Stimulated activated CD8-positive, alpha-beta memory T cell treated with anti-CD3 and anti-CD28 coated beads, Interleukin-4, amount 100 ng/mL, for 48 hours (primary cell): ENCODE measurements around the gene ANKH.
"Not testable (repeated sequence)": the region's sequence is repeated elsewhere in the genome, so short reads cannot be mapped to it uniquely, and the experiment has no call there.

Experiments used
- DNase-seq: peaks from one replicate; pipeline ENCODE4 v3.0.0-alpha.2; 2020

Gene ANKH

GRCh38 chr5:14882658-14883580 lies 11.3 kb upstream of the ANKH start:
- DNase-seq: no peak

GRCh38 chr5:14881826-14882225 lies 10.2 kb upstream of the ANKH start:
- no peak for DNase-seq

- DNase-seq: no peak
Observed at GRCh38 chr5:14880688-14881087, 9.1 kb upstream of the ANKH start.

- no peak for DNase-seq
Observed at GRCh38 chr5:14879937-14880589, 8.5 kb upstream of the ANKH start.

- no peak for DNase-seq
Observed at GRCh38 chr5:14879393-14879792, 7.8 kb upstream of the ANKH start.

GRCh38 chr5:14878192-14878591 lies 6.6 kb upstream of the ANKH start:
- DNase-seq: not testable (repeated sequence)

- DNase-seq: no peak
Observed at GRCh38 chr5:14876095-14876494, 4.5 kb upstream of the ANKH start.

- DNase-seq: no peak
Observed at GRCh38 chr5:14873790-14874189, 2.2 kb upstream of the ANKH start.

GRCh38 chr5:14873093-14873492 lies 1.5 kb upstream of the ANKH start:
- no peak for DNase-seq

- DNase-seq: peak; percentile 80
Observed at GRCh38 chr5:14872070-14872989, 752 bp upstream of the ANKH start.

GRCh38 chr5:14870337-14871213 lies 1.0 kb downstream of the ANKH start:
- DNase-seq: peak; percentile 76

GRCh38 chr5:14869668-14870164 lies 1.9 kb downstream of the ANKH start:
- peak; percentile 51 for DNase-seq

GRCh38 chr5:14869233-14869632 lies 2.3 kb downstream of the ANKH start:
- no peak for DNase-seq

- no peak for DNase-seq
Observed at GRCh38 chr5:14868771-14869170, 2.8 kb downstream of the ANKH start.

GRCh38 chr5:14864181-14864812 lies 7.3 kb downstream of the ANKH start:
- no peak for DNase-seq

- DNase-seq: no peak
Observed at GRCh38 chr5:14863105-14863504, 8.5 kb downstream of the ANKH start.

- DNase-seq: no peak
Observed at GRCh38 chr5:14861123-14861765, 10.3 kb downstream of the ANKH start.

GRCh38 chr5:14859980-14860379 lies 11.6 kb downstream of the ANKH start:
- DNase-seq: no peak

- DNase-seq: no peak
Observed at GRCh38 chr5:14859150-14859549, 12.4 kb downstream of the ANKH start.

GRCh38 chr5:14855366-14855765 lies 16.2 kb downstream of the ANKH start:
- no peak for DNase-seq

GRCh38 chr5:14854799-14855198 lies 16.8 kb downstream of the ANKH start:
- DNase-seq: no peak
